ENCODE measurements around the gene WDR4. TPM values are rescaled to one million over a fixed set of nuclear protein-coding genes. Genes with fewer than 3 reads are reported as not detected.
"Not testable (repeated sequence)": the region's sequence is repeated elsewhere in the genome, so short reads cannot be mapped to it uniquely, and the experiment has no call there.

The WDR4 gene
- 10.2 TPM for total RNA-seq

- FAIRE-seq (no peak), DNase-seq (ENCODE audit: low spot score in 2 of 2) (peak; percentile 97 to 98)
Observed at GRCh38 chr21:42878993-42879787, at the start of gene WDR4. Gene WDR4 (minus strand): TSS chr21:42879539. CDS start chr21:42879495, 44 bp downstream.

GRCh38 chr21:42927474-42928200, 48.3 kb upstream of the WDR4 start:
- not testable (repeated sequence) for DNase-seq (ENCODE audit: low spot score in 2 of 2); FAIRE-seq

- DNase-seq (ENCODE audit: low spot score in 2 of 2) (no peak), FAIRE-seq (no peak)
Observed at GRCh38 chr21:42925114-42925926, 46.0 kb upstream of the WDR4 start, which contains the start of gene ERVH48-1. Gene ERVH48-1 (minus strand): TSS chr21:42925630. CDS start chr21:42919006, 6,624 bp downstream.

DNA sequence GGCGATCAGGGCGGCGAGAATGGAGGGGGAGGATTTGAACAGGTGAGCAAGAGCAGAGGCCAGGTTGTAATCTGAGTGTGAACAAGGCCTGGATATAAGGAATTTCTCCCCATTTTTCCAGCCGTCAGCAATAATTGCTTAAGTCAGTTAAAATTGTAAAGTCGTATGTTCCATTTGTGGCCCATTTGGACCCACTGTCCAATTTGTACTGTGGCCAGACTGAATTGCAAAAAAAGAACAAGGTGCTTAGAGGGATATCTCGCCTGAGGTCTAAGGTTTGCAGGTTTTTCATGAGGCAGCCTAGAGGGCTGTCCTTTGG, 45.1 kb upstream of the WDR4 start:
- DNase-seq (ENCODE audit: low spot score in 2 of 2) (no peak), FAIRE-seq (no peak)

DNA sequence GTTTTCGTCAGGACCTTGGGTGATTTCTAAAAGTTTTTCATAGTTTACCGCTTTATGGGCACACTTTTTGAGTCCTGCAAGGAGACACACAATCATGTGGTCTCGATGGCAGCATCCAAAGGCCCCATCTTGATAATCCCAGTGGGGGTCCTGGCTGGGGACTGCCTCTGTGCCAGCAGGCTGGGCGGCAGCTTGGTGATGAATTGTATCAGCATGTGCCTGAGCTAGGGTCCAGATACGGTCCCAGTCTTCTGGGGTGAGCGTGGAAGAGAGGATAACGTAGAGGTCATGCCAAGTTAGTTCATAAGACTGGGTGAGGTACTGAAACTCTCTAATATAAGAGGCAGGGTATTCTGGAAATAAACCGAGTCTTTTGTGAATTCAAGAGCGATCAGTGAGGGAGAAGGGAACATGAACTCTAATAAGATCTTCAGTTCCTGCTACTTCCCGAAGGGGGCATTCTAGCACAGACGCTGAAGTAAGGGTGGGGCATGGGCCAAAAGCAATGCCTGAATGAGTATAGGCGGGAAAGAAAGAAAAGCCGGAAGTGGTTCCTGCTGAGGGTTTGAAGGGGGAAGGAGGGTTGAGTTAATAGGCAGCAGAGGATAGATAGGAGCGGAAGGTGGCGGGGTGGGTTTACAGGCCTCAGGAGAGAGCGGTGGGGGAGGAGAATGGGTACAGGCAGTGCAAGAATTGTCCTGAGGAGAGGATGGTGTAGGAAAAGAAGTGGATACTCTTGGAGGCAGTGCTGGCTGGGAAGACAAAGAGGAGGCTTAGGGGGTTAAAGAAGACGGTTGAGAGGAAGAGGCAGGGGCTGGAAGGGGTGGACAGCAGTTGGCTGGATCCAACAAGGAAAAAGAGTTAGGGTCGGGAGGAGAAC, 44.5 kb upstream of the WDR4 start:
- DNase-seq (ENCODE audit: low spot score in 2 of 2) (peak; percentile 46 to 76), FAIRE-seq (no peak)

DNA sequence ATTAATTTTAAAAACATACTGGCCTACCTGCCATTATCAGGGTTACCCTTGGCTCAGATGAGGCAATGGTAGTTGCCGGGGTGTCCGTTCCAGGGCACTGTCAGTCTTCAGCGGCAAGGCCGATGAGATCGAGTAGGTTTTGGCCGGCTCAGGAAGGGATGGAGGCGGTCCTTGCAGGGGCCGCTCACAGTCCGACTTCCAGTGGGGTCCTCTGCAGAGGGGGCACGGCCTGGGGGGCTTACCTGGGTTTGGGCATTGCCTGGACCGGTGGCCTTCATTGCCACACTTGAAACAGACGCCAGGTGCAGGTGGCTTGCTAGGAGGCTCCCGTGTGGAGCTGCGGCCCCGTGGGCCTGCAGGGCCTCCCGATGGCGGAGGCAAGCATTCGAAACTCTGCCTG, 43.6 kb upstream of the WDR4 start:
- FAIRE-seq (no peak), DNase-seq (ENCODE audit: low spot score in 2 of 2) (no peak)

DNA sequence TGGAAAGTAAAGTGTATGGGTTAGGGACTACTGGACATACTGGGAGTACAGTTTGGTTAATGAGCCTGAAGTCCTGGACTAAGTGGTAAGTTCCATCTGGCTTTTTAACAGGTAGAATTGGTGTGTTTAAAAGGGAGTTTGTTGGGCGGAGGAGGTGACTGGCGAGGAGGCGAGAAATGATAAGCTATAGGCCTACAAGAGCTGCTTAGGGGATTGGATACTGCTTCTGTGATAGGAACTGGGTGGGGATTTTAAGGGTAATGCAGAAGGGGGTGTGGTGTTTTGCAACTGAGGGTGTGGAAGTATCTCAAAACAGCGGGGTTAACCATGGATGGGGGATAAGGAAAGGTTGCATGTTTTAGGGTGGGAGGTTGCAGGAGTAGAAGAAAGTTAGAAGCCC, 42.6 kb upstream of the WDR4 start:
- FAIRE-seq (no peak), DNase-seq (ENCODE audit: low spot score in 2 of 2) (no peak)

DNA sequence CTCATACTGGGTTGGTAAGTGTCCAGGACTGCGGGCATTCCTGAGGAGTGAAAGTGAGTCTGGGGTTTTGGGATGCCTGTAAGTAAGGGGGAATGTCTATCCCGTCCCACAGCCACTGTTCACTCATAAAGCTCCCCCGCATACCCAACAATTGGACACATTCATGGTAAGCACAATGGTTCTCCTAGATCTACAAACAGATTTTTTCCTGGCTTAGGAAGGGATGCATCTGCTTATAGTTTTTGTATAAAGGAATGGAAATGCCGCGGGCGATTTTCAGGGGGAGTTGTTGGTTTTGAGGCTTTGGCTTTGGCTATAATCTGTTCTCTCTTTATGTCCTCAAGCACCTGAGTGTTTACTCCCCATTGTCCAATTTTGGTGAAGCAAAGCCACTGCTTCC, 39.0 kb upstream of the WDR4 start:
- no peak for DNase-seq (ENCODE audit: low spot score in 2 of 2)
- no peak for FAIRE-seq

DNA sequence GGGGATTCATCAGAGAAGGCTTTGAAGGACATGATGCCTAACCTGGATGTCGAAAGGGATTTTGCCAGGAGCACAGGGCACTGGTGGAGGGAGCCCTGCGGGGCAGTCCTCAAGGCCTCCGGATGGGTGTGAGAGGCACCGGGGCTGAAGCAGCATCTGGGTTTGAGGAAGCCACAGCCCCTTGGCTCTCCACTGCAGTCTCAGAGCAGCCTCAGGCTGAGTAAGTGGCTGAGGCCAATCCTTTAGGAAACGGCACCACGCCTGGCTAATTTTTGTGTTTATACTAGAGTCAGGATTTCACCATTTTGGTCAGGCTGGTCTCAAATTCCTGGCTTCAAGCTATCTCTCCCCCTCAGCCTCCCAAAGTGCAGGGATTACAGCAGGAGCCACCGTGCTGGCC, 34.1 kb upstream of the WDR4 start:
- DNase-seq (ENCODE audit: low spot score in 2 of 2): no peak
- no peak for FAIRE-seq

- not testable (repeated sequence) for DNase-seq (ENCODE audit: low spot score in 2 of 2); FAIRE-seq
Observed at GRCh38 chr21:42911920-42912319, 32.6 kb upstream of the WDR4 start.

DNA sequence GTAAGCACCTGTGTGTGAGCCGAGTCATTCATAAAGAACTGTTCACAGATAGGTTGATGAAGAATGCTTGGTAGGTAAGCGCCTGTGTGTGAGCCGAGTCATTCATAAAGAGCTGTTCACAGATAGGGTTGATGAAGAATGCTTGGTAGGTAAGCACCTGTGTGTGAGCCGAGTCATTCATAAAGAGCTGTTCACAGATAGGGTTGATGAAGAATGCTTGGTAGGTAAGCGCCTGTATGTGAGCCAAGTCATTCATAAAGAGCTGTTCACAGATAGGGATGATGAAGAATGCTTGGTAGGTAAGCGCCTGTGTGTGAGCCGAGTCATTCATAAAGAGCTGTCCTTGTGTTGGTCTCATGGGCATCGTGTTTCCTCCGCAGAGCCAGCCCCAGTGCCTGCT, 29.1 kb upstream of the WDR4 start:
- not testable (repeated sequence) for FAIRE-seq; DNase-seq (ENCODE audit: low spot score in 2 of 2)

DNA sequence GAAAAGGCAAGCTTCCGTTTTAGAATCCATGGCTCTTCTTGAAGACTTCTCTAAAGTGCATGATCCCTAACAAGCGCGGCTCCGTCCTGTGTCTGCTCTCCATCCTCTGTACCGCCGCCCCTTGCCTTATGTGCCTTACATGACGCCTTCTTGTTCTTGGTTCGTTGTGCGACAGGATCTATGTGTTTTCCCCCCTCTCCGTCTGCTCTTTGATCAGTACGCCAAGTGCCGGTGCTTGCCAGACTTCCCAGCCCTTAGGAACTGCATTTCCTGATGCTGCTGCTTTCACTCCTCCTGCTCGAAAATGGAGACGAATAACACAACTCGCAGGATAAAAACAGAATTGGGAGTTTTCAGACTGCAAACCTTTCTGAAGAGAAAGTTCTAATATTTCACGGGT, 26.9 kb upstream of the WDR4 start:
- FAIRE-seq: no peak
- DNase-seq (ENCODE audit: low spot score in 2 of 2): no peak

- DNase-seq (ENCODE audit: low spot score in 2 of 2) (no peak), FAIRE-seq (no peak)
Observed at GRCh38 chr21:42905195-42905594, 25.9 kb upstream of the WDR4 start.

DNA sequence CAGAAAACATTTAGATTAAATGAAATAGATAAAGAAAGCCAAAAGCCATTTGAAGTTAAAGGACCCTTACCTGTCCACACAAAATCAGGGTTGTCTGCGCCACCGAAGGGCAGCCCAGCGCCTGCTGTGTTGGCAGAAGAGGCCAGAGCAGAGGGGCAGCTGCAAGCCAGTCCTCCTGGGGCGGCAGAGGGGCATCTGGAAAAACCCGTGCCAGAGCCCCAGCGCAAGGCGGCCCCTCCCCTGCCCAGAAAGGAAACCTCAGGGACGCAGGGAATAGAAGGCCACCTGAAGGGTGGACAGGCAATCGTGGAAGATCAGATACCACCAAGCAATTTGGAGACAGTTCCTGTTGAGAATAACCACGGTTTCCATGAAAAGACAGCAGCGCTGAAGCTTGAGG, 24.5 kb upstream of the WDR4 start:
- FAIRE-seq (no peak), DNase-seq (ENCODE audit: low spot score in 2 of 2) (no peak)

DNA sequence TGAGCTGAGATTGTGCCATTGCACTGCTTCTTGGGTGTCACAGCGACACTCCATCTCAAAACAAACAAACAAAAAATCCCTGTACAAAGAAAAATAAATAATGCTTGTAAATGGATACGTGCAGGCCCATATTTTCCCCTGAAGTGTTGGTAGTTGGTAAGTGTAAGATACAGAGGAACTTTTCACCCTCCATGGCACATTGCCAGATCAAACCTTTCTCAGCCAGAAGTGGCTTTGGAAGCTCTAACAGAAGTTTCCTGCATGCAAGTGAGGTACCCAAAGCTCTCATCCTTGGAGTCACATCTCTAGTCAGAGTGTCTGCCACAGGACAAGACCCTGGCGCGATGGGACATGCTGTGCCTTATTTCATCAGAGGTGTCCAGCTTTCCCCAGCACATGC, 21.1 kb upstream of the WDR4 start:
- no peak for FAIRE-seq

DNA sequence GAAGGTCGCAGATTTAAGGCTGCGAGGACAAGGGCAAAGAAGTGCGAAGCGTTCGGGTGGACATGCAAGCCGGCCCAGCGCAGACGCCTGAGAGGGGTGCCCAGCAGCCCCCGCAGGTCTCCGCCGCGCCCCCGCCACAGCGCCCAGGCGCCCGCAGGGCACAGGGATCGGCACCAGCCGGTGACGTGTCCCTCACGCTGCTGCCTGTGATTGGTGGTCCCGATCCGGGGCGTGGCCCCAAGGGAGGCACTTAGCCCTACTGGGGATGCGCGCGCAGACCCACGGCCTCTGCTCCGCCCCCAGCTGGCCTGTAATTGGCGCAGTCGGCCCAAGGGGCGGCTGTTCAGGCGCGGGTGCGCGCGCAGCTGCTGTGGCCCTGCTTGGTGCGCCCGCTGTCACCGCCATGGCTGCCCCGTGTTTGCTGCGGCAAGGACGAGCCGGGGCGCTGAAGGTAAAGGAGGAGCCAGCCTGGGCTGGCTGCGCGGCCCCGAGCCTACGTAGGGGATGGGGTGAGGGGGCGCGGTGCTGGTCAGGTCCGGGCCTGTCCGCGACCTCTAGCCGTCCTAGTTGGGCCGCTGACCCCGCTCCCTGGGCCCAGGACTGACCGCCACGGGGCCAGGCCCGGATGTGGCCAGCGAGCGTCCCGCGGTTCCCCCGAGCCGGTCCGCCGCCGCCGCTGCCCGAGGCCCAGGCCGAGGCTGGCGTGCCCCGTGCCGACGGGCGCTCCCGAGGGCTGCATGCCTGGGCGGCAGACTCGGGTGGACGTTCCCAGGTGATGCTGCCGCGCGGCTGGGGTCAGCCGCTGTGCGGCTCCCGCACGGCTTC, 13.8 kb upstream of the WDR4 start, which contains the start of gene NDUFV3:
NDUFV3 (plus strand) TSS at position 379 of the 825 bp plus-strand sequence; CDS start at position 404, 25 bp downstream.
- no peak for FAIRE-seq
- peak; percentile 94 to 96 for DNase-seq (ENCODE audit: low spot score in 2 of 2)

More for the DNA sequence above, 21.1 kb upstream of the WDR4 start:
- DNase-seq (ENCODE audit: low spot score in 2 of 2): no peak

GRCh38 chr21:42892582-42892930, 13.2 kb upstream of the WDR4 start:
- no peak for DNase-seq (ENCODE audit: low spot score in 2 of 2)
- FAIRE-seq: no peak

DNA sequence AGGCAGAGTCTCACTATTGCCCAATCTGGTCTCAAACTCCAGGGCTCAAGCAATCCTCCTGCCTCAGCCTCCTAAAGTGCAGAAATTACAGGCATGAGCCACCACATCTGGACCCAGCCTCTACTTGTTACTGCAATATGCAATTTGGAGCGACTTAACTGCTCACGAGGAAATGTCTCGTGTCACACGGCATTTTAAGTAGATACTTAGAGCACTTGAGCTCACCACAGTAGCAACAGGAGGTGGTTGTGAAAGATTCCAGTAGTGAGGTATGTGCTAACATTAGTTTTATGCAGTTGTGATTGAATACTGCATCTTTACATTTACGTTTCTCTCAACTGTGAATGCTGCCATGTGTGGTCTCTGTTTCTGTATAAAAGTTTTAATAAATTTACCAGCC, 8.0 kb upstream of the WDR4 start:
- DNase-seq (ENCODE audit: low spot score in 2 of 2) (no peak), FAIRE-seq (no peak)

DNA sequence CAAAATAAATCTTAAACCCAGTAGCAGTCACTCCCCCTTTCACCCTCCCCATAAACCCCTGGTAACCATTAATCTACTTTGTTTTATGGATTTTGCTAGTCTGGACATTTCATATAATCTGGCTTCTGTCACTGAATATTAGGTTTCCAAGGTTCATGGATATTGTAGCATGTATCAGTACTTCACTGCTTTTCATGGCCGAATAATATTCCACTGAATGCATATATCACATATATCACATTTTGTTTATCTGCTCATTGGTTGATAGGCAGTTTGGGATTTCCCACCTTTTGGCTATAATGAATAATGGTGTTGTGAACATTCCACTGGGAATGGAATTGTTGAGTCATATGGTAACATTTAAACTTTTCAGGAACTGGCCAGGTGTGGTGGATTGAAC, 4.6 kb upstream of the WDR4 start:
- DNase-seq (ENCODE audit: low spot score in 2 of 2) (no peak), FAIRE-seq (no peak)
